NCI-H510A treated with DMSO at 0.1 percent for 48 hours (cell line): Measurements from ENCODE around the gene NUP133.
"Not testable (repeated sequence)": the region's sequence is repeated elsewhere in the genome, so short reads cannot be mapped to it uniquely, and the experiment has no call there.

Source experiments
- DNase-seq: peaks from one replicate; lab custom pipeline; 2025; lab: John Stamatoyannopoulos, UW

NUP133 gene

GRCh38 chr1:229507951-229508822, at the start of gene NUP133:
Gene NUP133, minus strand, starts transcription at chr1:229508341. Its CDS starts 92 bp downstream, at chr1:229508249.
- DNase-seq = peak; percentile 96

- DNase-seq = no peak
Measured at GRCh38 chr1:229557200-229557850, 49.2 kb upstream of the NUP133 start.

- DNase-seq = no peak
Measured at GRCh38 chr1:229554886-229555621, 46.9 kb upstream of the NUP133 start.

- DNase-seq = no peak
Measured at GRCh38 chr1:229553621-229554130, 45.5 kb upstream of the NUP133 start.

GRCh38 chr1:229552732-229553131, 44.6 kb upstream of the NUP133 start:
- DNase-seq = no peak

GRCh38 chr1:229550812-229551567, 42.8 kb upstream of the NUP133 start:
- no peak for DNase-seq

- no peak for DNase-seq
Measured at GRCh38 chr1:229547542-229547941, 39.4 kb upstream of the NUP133 start.

GRCh38 chr1:229544587-229544986, 36.4 kb upstream of the NUP133 start:
- DNase-seq = no peak

- no peak for DNase-seq
Measured at GRCh38 chr1:229539863-229540506, 31.8 kb upstream of the NUP133 start.

- no peak for DNase-seq
Measured at GRCh38 chr1:229538945-229539344, 30.8 kb upstream of the NUP133 start.

- no peak for DNase-seq
Measured at GRCh38 chr1:229537894-229538293, 29.8 kb upstream of the NUP133 start.

GRCh38 chr1:229536982-229537381, 28.8 kb upstream of the NUP133 start:
- no peak for DNase-seq

GRCh38 chr1:229535230-229535629, 27.1 kb upstream of the NUP133 start:
- DNase-seq = no peak

- no peak for DNase-seq
Measured at GRCh38 chr1:229531326-229531725, 23.2 kb upstream of the NUP133 start.

GRCh38 chr1:229529639-229530038, 21.5 kb upstream of the NUP133 start:
- no peak for DNase-seq

GRCh38 chr1:229526695-229527094, 18.6 kb upstream of the NUP133 start:
- no peak for DNase-seq

GRCh38 chr1:229523052-229523451, 14.9 kb upstream of the NUP133 start:
- DNase-seq = no peak

GRCh38 chr1:229514578-229515275, 6.6 kb upstream of the NUP133 start:
- peak; percentile 76 for DNase-seq

- DNase-seq = not testable (repeated sequence)
Measured at GRCh38 chr1:229511625-229512024, 3.5 kb upstream of the NUP133 start.

- DNase-seq = not testable (repeated sequence)
Measured at GRCh38 chr1:229511201-229511600, 3.1 kb upstream of the NUP133 start.
